Fibroblast of skin of left biceps (primary cell): ENCODE data around the gene PROKR1.
"Not testable (repeated sequence)": the region's sequence is repeated elsewhere in the genome, so short reads cannot be mapped to it uniquely, and the experiment has no call there.

Experiments used
- DNase-seq, 2 experiments: peaks; one replicate each; pipeline ENCODE4 v3.0.0-alpha.2; 2013; ENCODE audit warnings: low read depth in 2 of 2

PROKR1 gene

GRCh38 chr2:68643011-68643873, at the start of gene PROKR1:
PROKR1 (plus strand) TSS chr2:68643579; CDS start chr2:68645822, 2,243 bp downstream.
- DNase-seq: no peak

DNA sequence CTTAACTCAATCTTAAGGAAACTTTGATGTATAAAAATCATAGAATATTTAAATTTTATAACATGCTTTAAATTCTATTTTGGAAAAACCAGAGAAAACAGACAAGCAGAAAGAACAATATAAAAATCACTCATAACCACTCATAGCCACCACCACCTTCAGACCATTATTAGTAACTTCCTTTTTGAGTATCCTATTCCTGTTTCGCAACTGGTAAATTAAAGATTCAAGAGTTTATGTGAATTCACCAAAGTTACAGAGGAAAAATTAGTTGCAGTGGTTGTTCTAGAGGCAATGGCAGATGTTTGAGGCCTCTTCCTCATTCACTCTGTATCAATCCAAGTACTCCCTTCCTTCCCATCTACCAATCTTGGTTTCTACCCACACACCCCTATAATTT, 49.3 kb upstream of the PROKR1 start:
- DNase-seq: no peak

GRCh38 chr2:68594674-68595492, 48.5 kb upstream of the PROKR1 start:
- DNase-seq: peak in 1 of 2 experiments; percentile 3

- not testable (repeated sequence) for DNase-seq
Observed at GRCh38 chr2:68595493-68595785, 47.9 kb upstream of the PROKR1 start.

GRCh38 chr2:68600495-68600894, 42.9 kb upstream of the PROKR1 start:
- not testable (repeated sequence) for DNase-seq

DNA sequence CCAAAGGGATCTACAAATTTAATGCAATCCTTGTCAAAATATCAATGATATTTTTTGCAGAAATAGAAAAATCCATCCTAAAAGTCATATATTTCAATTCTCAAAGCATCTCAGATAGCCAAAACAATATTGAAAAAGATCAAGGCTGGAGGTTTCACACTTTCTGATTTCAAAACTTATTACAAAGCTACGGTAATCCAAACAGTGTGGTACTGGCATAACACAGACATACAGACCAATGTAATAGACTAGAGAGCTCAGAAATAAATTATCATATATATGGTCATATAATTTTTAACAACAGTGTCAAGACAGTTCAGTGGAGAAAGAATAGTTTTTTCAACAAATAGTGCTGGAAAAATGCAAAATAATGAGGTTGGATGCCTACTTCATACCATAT, 40.3 kb upstream of the PROKR1 start:
- DNase-seq: no peak

- no peak for DNase-seq
Observed at GRCh38 chr2:68604077-68604476, 39.3 kb upstream of the PROKR1 start.

GRCh38 chr2:68605939-68606338, 37.4 kb upstream of the PROKR1 start:
- no peak for DNase-seq

GRCh38 chr2:68606759-68607158, 36.6 kb upstream of the PROKR1 start:
- DNase-seq: no peak

GRCh38 chr2:68607837-68608236, 35.5 kb upstream of the PROKR1 start:
- DNase-seq: no peak

GRCh38 chr2:68612765-68613519, 30.4 kb upstream of the PROKR1 start:
- DNase-seq: no peak

DNA sequence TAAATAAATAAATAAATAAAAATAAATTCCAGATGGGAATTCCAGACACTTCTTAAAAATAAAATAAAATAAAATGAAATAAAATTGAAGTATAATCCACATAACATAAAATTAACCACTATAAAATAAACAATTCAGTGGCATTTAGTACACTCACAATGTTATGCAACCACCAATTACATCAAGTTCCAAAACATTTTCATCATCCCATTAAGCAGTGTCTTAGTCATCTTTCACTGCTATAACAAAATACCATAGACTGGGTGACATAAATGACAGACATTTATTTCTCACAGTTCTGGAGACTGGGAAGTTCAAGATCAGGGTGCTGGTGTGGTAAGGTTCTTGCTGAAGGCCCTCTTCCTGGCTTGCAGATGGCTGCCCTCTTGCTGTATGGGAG, 22.6 kb upstream of the PROKR1 start:
- no peak for DNase-seq

- DNase-seq: no peak
Observed at GRCh38 chr2:68623820-68624219, 19.6 kb upstream of the PROKR1 start.

GRCh38 chr2:68627615-68628014, 15.8 kb upstream of the PROKR1 start:
- no peak for DNase-seq

- DNase-seq: no peak
Observed at GRCh38 chr2:68632021-68632420, 11.4 kb upstream of the PROKR1 start.

DNA sequence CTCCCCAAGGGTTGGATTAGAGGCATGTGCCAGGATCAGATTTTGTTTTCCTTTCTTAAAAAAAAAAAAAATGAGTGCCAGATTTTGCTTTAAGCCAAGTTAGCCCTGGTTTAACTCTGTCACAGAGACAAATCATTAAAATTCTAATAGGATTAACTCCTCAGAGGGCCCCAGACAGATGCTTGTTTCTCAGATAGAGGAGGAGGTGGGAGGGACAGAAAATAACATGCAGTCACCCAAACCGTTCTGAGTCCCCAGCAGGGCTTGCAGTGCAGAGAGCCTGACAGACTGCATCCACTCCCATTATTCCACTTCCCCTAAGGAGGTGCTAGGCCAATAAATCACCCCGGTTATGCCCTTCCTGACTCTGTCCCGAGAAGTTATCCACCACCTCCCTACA, 6.3 kb upstream of the PROKR1 start:
- no peak for DNase-seq

GRCh38 chr2:68643874-68644485, 601 bp downstream of the PROKR1 start:
- no peak for DNase-seq

- no peak for DNase-seq
Observed at GRCh38 chr2:68645523-68645922, 2.1 kb downstream of the PROKR1 start.

DNA sequence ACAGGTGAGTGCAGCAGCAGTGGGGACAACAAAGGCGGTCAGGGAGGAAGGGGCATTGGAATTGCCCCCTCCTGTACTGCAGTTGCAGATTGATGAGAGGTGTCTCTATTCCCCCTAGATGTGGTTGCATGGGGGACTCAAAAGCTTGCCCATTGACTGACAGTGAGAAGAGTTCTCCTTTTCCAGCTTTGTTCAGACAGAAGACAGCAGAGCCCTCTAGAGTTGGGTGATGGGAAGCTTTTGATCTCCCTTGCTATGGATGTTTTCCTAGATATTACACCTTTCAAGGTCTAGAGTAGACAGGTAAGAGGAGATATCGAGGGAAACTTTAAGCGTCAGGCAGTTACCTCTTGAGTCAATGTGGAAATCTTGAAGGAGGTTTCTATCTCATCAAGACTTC, 2.9 kb downstream of the PROKR1 start:
- DNase-seq: no peak

DNA sequence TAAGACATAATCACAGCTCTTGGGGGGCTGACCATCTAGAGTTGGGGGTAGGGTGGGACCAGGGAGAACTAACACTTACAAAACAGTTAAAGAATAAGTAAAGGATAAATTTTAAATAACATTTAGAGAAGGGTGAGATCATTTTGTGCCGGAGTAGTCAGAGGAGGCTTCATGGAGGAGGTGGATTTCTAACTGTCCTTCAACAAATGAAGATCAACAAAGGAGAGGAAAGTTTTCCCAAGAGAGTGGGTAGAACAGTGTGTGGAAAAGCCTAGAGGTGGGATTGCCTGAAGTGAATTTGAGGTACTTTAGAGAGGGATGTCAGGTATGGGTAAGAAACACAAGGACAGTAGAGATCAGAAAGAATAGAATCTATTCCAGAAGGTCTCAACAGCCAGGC, 7.3 kb downstream of the PROKR1 start:
- no peak for DNase-seq

GRCh38 chr2:68653034-68653433, 9.7 kb downstream of the PROKR1 start:
- DNase-seq: no peak

- peak; percentile 7 to 17 for DNase-seq
Observed at GRCh38 chr2:68653538-68653982, 10.2 kb downstream of the PROKR1 start.
